Activated naive CD8-positive, alpha-beta T cell (primary cell): Measurements from ENCODE around the gene TNFSF4.
"Not testable (repeated sequence)": the region's sequence is repeated elsewhere in the genome, so short reads cannot be mapped to it uniquely, and the experiment has no call there.

Experiments
- H3K27ac Mint-ChIP-seq: one replicate; pipeline ENCODE4 v1.8.0; 2021; ENCODE audit warnings: mixed read lengths
- H3K27me3 Mint-ChIP-seq: one replicate; pipeline ENCODE4 v1.8.0; 2021; ENCODE audit warnings: mixed read lengths
- H3K36me3 Mint-ChIP-seq: one replicate; pipeline ENCODE4 v1.8.0; 2021; ENCODE audit warnings: mixed read lengths
- H3K4me1 Mint-ChIP-seq: one replicate; pipeline ENCODE4 v1.8.0; 2021; ENCODE audit warnings: low read depth, mixed read lengths
- H3K4me3 Mint-ChIP-seq: one replicate; pipeline ENCODE4 v1.8.0; 2021; ENCODE audit warnings: mild to moderate bottlenecking, mixed read lengths
- H3K9me3 Mint-ChIP-seq: one replicate; pipeline ENCODE4 v1.8.0; 2021; ENCODE audit warnings: low read depth, mixed read lengths

Gene TNFSF4

DNA sequence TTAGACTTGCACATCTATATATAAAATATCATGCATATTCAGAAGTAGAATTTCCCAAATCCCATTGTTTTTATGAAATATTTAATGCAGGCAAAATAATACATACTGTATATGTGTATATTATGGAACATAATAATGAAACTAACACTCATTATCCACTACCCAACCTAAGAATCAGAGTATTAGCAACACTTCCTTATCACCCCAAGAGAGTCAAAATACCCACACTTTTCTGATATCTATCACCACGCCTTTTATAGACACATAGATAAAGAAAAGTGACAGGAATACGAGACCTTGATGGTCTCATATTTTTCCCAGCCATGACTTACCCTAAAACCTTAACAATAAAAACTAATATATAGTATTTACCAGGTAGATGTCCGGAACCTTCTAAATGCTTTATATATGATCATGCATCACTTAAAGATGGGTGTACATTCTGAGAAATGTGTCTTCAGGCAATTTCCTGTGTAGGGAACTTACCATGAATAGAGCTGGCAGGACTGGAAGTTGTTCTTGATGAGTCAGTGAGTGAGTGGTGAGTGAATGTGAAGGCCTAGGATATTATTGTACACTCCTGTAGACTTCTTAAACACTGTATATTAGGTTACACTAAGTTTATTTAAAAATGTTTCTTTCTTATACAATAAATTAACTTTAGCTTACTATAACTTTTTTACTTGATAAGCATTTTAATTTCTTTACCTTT is 45.5 kb downstream of the TNFSF4 start:
- Mint-ChIP-seq H3K9me3 (no peaks in the 10 kb centered on the region), H3K36me3 (peaks cover 11% of the 10 kb centered on the region), H3K27ac (no peak overlapping the region), H3K4me3 (no peak overlapping the region), H3K27me3 (no peaks in the 10 kb centered on the region), H3K4me1 (peaks cover 4% of the 10 kb centered on the region)

DNA sequence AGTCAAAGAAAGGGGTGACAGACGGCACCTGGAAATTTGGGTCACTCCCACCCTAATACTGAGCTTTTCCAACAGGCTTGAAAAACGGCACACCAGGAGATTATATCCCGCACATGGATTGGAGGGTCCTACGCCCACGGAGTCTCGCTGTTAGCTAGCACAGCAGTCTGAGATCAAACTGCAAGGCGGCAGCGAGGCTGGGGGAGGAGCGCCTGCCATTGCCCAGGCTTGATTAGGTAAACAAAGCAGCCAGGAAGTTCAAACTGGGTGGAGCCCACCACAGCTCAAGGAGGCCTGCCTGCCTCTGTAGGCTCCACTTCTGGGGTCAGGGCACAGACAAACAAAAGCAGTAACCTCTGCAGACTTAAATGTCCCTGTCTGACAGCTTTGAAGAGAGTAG is 53.2 kb downstream of the TNFSF4 start:
- not testable (repeated sequence) for H3K4me3 Mint-ChIP-seq, H3K9me3 Mint-ChIP-seq, H3K27ac Mint-ChIP-seq, H3K27me3 Mint-ChIP-seq, H3K4me1 Mint-ChIP-seq
- H3K36me3 Mint-ChIP-seq = peaks cover 37% of the 10 kb centered on the region

DNA sequence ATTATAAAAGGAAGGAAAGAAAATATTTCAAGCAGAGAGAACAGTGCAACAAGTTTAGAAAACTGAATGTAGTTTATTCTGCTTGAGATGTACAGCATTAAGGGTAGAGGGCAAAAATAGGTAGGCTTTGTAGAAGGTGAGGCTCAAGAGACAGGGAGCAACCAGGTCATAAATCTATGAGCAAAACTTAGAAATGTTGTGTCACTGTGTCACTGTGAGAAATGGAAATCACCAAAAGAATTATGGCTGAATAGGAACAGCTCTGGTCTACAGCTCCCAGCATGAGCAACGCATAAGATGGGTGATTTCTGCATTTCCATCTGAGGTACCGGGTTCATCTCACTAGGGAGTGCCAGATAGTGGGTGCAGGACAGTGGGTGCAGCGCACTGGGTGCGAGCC is 53.6 kb downstream of the TNFSF4 start:
- H3K4me1 Mint-ChIP-seq = peaks cover 7% of the 10 kb centered on the region
- no peaks in the 10 kb centered on the region for H3K27me3 Mint-ChIP-seq
- peaks cover 4% of the 10 kb centered on the region for H3K9me3 Mint-ChIP-seq
- no peak overlapping the region for H3K27ac Mint-ChIP-seq
- H3K36me3 Mint-ChIP-seq = peaks cover 40% of the 10 kb centered on the region
- no peak overlapping the region for H3K4me3 Mint-ChIP-seq

DNA sequence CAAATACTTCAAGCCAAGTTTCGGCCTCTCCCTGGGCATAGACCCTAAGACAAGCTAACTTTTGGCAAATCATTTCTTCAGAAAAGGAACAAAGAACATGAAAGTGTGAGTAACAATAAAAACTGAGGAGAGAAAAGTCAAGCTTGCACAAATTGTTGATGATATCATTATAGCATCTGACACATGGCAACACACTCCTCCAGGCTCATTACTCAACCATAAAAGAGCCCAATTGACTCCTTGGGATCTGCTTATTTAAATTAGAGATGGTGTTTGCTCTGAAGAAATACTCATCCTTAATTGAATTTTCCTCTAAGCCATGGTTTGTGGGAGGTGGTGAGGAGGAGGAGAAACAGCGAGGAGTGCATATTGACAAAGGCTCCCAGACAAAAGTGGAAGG is 54.5 kb downstream of the TNFSF4 start:
- Mint-ChIP-seq H3K4me3 (no peak overlapping the region), H3K27ac (no peak overlapping the region), H3K9me3 (peaks cover 4% of the 10 kb centered on the region), H3K27me3 (no peaks in the 10 kb centered on the region), H3K4me1 (peaks cover 7% of the 10 kb centered on the region), H3K36me3 (peaks cover 40% of the 10 kb centered on the region)

DNA sequence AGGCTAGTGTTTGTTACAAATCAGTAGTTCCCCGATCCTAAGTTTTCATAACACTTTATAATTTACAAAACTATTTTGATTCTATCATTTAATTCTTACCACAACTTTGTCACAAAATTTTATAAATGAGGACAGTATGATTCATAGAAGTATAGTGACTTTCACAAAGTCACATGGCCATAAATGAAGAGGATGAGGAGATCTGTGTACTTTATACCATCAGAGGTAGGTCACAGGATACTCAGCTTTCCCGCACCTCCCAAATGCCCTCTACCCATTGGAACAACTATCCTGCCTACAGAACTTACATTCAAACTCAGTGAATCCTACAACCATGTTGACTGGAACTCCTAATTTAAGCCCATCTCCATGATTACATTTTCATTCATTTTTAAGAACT is 56.3 kb downstream of the TNFSF4 start:
- Mint-ChIP-seq H3K27ac (no peak overlapping the region), H3K4me3 (no peak overlapping the region), H3K27me3 (no peaks in the 10 kb centered on the region), H3K36me3 (peaks cover 39% of the 10 kb centered on the region), H3K4me1 (peaks cover 7% of the 10 kb centered on the region), H3K9me3 (peaks cover 20% of the 10 kb centered on the region)

DNA sequence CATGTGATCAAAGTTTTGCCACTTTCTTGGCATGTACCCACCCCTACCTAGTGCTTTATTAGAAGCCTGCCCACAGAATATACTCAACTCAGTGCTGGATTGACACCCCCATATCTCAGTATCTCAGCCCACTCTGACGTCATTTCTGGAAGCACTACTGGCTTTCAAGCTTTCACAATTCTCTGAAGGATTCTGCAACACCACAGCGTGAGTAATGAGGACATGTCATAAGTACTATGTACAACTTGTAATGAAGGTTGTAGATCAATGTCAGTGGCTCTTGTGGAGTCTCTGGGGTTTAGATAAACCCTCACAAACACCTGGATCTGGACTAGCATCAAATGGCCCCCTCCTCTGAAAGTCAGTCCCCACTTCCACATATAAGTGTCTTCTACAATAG is 57.2 kb downstream of the TNFSF4 start:
- peaks cover 29% of the 10 kb centered on the region for H3K9me3 Mint-ChIP-seq
- H3K27me3 Mint-ChIP-seq = no peaks in the 10 kb centered on the region
- no peak overlapping the region for H3K4me3 Mint-ChIP-seq
- H3K4me1 Mint-ChIP-seq = peaks cover 7% of the 10 kb centered on the region
- peaks cover 42% of the 10 kb centered on the region for H3K36me3 Mint-ChIP-seq
- no peak overlapping the region for H3K27ac Mint-ChIP-seq

DNA sequence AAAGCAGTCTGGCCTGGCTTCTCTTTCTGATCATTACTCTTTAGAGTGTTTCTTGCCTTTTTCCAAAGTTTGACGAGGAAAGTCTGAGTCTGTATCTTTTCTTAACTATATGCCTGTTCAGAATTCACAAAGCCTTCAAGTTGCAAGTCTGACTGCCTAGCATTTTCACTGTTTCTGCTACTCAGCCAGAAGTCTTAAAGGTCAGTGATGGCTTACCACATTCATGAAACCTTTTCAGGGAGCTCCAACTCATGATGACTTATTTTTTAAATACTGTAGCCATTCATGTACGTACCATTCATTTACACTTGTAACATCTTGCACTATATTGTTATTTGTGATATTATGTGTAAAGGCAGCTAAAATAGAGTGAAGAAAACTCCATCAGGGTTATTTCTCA is 58.2 kb downstream of the TNFSF4 start:
- Mint-ChIP-seq H3K27me3 (no peaks in the 10 kb centered on the region), H3K4me1 (peaks cover 7% of the 10 kb centered on the region), H3K36me3 (peaks cover 42% of the 10 kb centered on the region), H3K9me3 (peaks cover 35% of the 10 kb centered on the region), H3K4me3 (no peak overlapping the region), H3K27ac (no peak overlapping the region)

DNA sequence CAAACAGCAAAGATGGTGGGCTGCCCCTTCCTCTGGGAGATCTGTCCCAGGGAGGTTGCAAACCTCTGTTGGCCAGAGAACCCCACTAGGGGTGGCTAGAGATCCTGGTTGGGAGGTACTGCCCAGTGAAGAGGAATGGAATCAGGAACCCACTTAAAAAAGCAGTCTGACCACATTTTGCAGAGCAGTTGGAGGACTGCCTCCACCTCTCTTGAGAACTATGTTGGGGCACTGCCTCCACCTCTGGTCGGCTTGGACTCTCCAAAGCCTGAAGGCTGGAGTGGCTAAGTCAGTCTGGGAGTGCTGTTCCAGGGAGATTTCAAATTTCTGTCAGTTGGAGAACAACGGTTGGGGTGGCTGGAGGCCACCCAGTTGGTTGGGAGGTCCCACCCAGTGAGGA is 58.6 kb downstream of the TNFSF4 start:
- Mint-ChIP-seq H3K27ac (no peak overlapping the region), H3K27me3 (no peaks in the 10 kb centered on the region), H3K9me3 (peaks cover 38% of the 10 kb centered on the region), H3K36me3 (peaks cover 42% of the 10 kb centered on the region), H3K4me3 (no peak overlapping the region), H3K4me1 (peaks cover 4% of the 10 kb centered on the region)

DNA sequence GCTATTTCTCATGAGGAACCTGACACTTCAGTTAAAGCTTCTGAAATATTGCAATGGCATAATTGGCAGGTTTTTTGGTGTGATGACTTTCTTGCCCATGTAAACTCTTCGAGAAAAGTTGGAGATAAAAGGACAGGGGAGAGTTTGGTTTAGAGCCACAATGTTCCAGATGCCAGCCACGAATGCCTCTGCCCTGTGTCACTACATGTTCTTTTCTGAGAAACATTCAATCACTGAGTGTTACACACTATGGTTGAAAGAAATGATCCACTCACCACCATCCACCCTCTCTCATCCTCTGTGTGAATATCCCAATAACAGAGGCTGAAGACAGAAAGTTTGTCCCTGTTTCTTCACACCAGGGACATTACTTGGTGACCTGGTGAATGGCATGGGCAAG is 66.4 kb downstream of the TNFSF4 start:
- H3K27ac Mint-ChIP-seq = no peak overlapping the region
- H3K9me3 Mint-ChIP-seq = peaks cover 26% of the 10 kb centered on the region
- H3K27me3 Mint-ChIP-seq = no peaks in the 10 kb centered on the region
- peaks cover 10% of the 10 kb centered on the region for H3K36me3 Mint-ChIP-seq
- no peak overlapping the region for H3K4me3 Mint-ChIP-seq
- H3K4me1 Mint-ChIP-seq = no peaks in the 10 kb centered on the region

DNA sequence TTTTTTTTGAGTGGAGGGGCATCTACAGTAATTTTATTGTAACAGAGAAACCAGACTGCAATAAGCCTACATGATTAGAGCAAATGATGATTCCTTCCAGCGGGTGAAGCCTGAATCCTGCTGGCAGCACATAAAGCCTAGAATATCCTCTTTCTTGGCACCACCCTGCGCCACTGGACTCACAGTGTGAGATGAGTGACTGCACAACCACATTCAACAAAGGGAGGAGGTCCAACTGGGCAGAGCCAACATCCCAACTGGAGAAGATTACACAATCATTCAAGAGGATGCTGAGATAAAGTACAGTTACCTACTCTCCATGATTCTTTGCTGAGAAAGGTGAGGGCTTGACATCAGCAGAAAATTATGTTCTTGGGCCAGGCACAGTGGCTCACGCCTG is 67.4 kb downstream of the TNFSF4 start:
- no peaks in the 10 kb centered on the region for H3K27me3 Mint-ChIP-seq
- H3K36me3 Mint-ChIP-seq = peaks cover 6% of the 10 kb centered on the region
- H3K4me3 Mint-ChIP-seq = no peak overlapping the region
- no peak overlapping the region for H3K27ac Mint-ChIP-seq
- no peaks in the 10 kb centered on the region for H3K4me1 Mint-ChIP-seq
- peaks cover 17% of the 10 kb centered on the region for H3K9me3 Mint-ChIP-seq

DNA sequence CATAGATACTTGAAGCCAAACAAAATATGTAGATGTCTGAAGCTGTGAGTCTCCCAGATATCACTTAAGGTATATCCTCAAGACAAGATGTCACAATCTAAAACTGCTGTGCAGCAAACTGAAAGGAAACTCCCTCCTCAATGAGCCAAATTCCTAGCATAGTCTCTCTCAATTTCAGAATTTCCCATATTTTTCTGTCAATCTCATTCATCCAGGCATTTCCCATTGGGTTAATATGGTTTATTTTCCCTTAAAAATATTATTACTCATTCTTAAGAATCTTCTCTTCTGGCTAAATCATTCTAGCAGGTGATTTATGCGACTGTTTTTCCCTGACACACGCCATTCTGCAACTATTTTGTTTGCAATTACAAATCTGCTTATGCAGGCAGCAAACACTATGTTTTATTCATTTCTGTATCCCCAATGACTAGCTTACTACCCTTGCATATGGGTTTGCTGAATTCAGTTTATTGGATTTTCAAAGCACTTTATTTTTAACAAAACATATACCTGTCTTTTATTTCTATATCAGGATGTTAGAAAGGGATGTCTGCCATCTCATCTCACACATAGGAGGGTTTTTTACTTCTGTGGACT is 69.9 kb downstream of the TNFSF4 start:
- Mint-ChIP-seq H3K4me1 (no peaks in the 10 kb centered on the region), H3K27me3 (no peaks in the 10 kb centered on the region), H3K27ac (no peak overlapping the region), H3K9me3 (no peaks in the 10 kb centered on the region), H3K36me3 (no peaks in the 10 kb centered on the region), H3K4me3 (no peak overlapping the region)

DNA sequence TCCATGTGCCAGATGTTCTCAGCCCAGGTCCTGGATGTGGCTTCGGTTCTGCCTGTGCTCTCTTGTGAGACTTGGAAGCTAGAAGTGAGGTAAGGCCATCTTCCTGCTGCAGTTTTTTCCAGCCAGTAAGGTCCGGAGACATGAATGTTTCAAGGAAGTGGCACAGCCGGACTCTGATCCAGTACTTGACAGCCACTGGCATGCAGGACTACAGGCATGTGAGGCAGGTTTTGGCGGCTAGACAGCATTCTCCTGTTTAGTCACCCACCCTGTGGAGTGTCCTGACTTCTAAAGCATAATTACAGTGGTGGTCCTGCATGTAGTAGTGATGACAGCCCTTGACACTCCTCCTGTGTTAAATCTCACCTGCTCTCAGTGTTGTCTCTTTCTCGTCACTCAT is 72.3 kb downstream of the TNFSF4 start:
- Mint-ChIP-seq H3K27me3 (no peaks in the 10 kb centered on the region), H3K4me3 (no peak overlapping the region), H3K4me1 (no peaks in the 10 kb centered on the region), H3K9me3 (no peaks in the 10 kb centered on the region), H3K27ac (no peak overlapping the region), H3K36me3 (peaks cover 2% of the 10 kb centered on the region)

DNA sequence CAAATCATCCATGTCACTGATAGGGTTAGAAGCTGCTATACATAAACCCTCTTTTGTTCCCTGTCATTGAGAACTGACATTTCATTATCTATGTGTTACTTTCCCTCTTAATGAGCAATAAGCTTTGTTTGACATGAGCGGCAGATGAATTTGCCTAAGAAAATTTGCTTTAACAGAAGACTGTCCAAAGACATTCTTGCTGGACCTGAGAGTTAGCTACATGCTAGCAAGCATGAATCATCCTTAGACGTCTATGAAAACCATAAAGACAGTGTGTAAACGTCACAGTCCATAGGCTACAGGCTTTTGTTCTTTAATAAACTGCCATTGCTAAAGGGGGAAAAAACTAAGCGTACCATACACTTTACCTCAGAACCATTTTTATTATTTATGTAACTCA is 73.1 kb downstream of the TNFSF4 start:
- H3K27me3 Mint-ChIP-seq = no peaks in the 10 kb centered on the region
- no peak overlapping the region for H3K27ac Mint-ChIP-seq
- H3K4me3 Mint-ChIP-seq = no peak overlapping the region
- no peaks in the 10 kb centered on the region for H3K4me1 Mint-ChIP-seq
- H3K36me3 Mint-ChIP-seq = peaks cover 2% of the 10 kb centered on the region
- H3K9me3 Mint-ChIP-seq = no peaks in the 10 kb centered on the region
